Measurements from ENCODE around the gene KCNN3.
"Not testable (repeated sequence)": the region's sequence is repeated elsewhere in the genome, so short reads cannot be mapped to it uniquely, and the experiment has no call there.

- TF ChIP-seq CTCF, POLR2A, POLR2AphosphoS5 (IDR thresholded peaks at IDR 0.05): not testable (repeated sequence)
These were observed 197.8 kb downstream of the KCNN3 start for GRCh38 chr1:154672245-154672644.
